Gastroesophageal sphincter (tissue), 4 donors: ENCODE results near the gene PRPSAP1. TPM values are rescaled to one million over a fixed set of nuclear protein-coding genes. Genes with fewer than 3 reads are reported as not detected.
"Not testable (repeated sequence)": the region's sequence is repeated elsewhere in the genome, so short reads cannot be mapped to it uniquely, and the experiment has no call there.

Experiments
- ATAC-seq: fragments of 150-250 bp; one replicate; pipeline ENCODE4 v1.9.1; 2016; ENCODE audit warnings: mild to moderate bottlenecking, moderate library complexity
- H3K27ac ChIP-seq, 4 donors: fragments of 200-600 bp; sonication (generic) in 3 of 4; 1 replicate in 3 of 4; 2 replicates in 1 of 4; pipeline ENCODE4 v1.5.1; 2016 to 2019
- H3K27me3 ChIP-seq: fragments of 200-600 bp; sonication (generic); one replicate; pipeline ENCODE4 v1.5.1; 2019
- H3K36me3 ChIP-seq, 2 donors: fragments of 200-600 bp; sonication (generic); one replicate each; pipeline ENCODE4 v1.5.1; 2019; ENCODE audit warnings: control low read depth in 1 of 2
- H3K4me1 ChIP-seq, 3 donors: fragments of 200-600 bp; sonication (generic); 1 replicate in 2 of 3; 2 replicates in 1 of 3; pipeline ENCODE4 v1.5.1; 2016 to 2019; ENCODE audit warnings: control low read depth in 2 of 3
- H3K4me3 ChIP-seq, 2 donors: fragments of 200-600 bp; sonication (generic); one replicate each; pipeline ENCODE4 v1.5.1; 2019; ENCODE audit warnings: mild to moderate bottlenecking in 1 of 2, moderate library complexity in 1 of 2
- H3K9me3 ChIP-seq, 3 donors: fragments of 200-600 bp; sonication (generic); one replicate each; pipeline ENCODE4 v1.5.1; 2017 to 2019; ENCODE audit warnings: control low read depth in 2 of 3
- CTCF ChIP-seq, 4 experiments: fragments of 200-600 bp in 2 of 4; fragments of 450-650 bp in 2 of 4; sonication (generic) in 1 of 4; IDR thresholded peaks; one replicate each; pipeline ENCODE4 v1.5.1; 2017 to 2019; ENCODE audit warnings: antibody characterized with exemption in 4 of 4, mild to moderate bottlenecking in 2 of 4, moderate library complexity in 2 of 4
- EP300 ChIP-seq: sonication (generic); formaldehyde crosslinking; IDR thresholded peaks from one replicate; pipeline ENCODE4 v1.6.1; 2017; ENCODE audit warnings: antibody characterized with exemption, mild to moderate bottlenecking
- POLR2A ChIP-seq, 2 donors: fragments of 450-650 bp; IDR thresholded peaks; one replicate each; pipeline ENCODE4 v1.6.1; 2017; ENCODE audit warnings: antibody characterized with exemption in 2 of 2, mild to moderate bottlenecking in 2 of 2, moderate library complexity in 1 of 2
- POLR2AphosphoS5 ChIP-seq: sonication (generic); formaldehyde crosslinking; IDR thresholded peaks from one replicate; pipeline ENCODE4 v1.6.1; 2017; ENCODE audit warnings: antibody characterized with exemption
- WGBS, 2 donors: methylation state at CpG; one replicate each; pipeline ENCODE4 v1.1.5; 2018; ENCODE audit warnings: low coverage in 1 of 2; 5-methylcytosine and 5-hydroxymethylcytosine counted together
- total RNA-seq, 4 donors: library from RNA; depleted of rRNA; stranded (reverse); fragments of >200 nt; gene quantifications; one replicate each; pipeline ENCODE4 v1.1.0, GENCODE V29; 2016

PRPSAP1 gene
- total RNA-seq, 4 donors from 2014 or later = 44.7 to 48.5 (median 46.6) TPM

- peaks cover 0 to 20% of the 10 kb centered on the region in 2 donors for H3K36me3 ChIP-seq
- TF ChIP-seq CTCF (IDR thresholded peaks at IDR 0.05) = no peak
- no peak for TF ChIP-seq POLR2AphosphoS5
- TF ChIP-seq POLR2A (IDR thresholded peaks at IDR 0.05) = no peak
- TF ChIP-seq EP300 = no peak
- H3K4me1 ChIP-seq = peaks cover 0 to 27% (median 4%) of the 10 kb centered on the region in 3 donors
- no peaks in the 10 kb centered on the region for H3K9me3 ChIP-seq
- 73 to 76% methylated on average over 8 to 9 of the region's 9 CpGs for WGBS, 2 donors
- no peak for ATAC-seq
- no peaks in the 10 kb centered on the region for H3K27me3 ChIP-seq
- H3K27ac ChIP-seq = no peak overlapping the region
- H3K4me3 ChIP-seq = no peak overlapping the region
Observed at GRCh38 chr17:76351526-76352071, 2.1 kb downstream of the PRPSAP1 start.

- 85 to 96% methylated on average over 3 to 5 of the region's 5 CpGs for WGBS, 2 donors
- TF ChIP-seq POLR2AphosphoS5 = no peak
- no peak for TF ChIP-seq CTCF (IDR thresholded peaks at IDR 0.05)
- no peak for TF ChIP-seq EP300
- TF ChIP-seq POLR2A (IDR thresholded peaks at IDR 0.05) = no peak
- Histone ChIP-seq H3K27me3 (no peaks in the 10 kb centered on the region), H3K27ac (no peak overlapping the region), H3K36me3 (peaks cover 0 to 31% of the 10 kb centered on the region in 2 donors), H3K4me3 (no peak overlapping the region), H3K4me1 (peaks cover 0 to 27% (median 4%) of the 10 kb centered on the region in 3 donors), H3K9me3 (no peaks in the 10 kb centered on the region)
- ATAC-seq = no peak
Observed at GRCh38 chr17:76350463-76350862, 3.3 kb downstream of the PRPSAP1 start.

- WGBS, 2 donors = 84% methylated on average over 5 of the region's 11 CpGs; no CpG with 5 or more reads in 1 of the 2 donors
- not testable (repeated sequence) for H3K27ac ChIP-seq, ATAC-seq, H3K4me3 ChIP-seq, H3K27me3 ChIP-seq, H3K4me1 ChIP-seq, H3K9me3 ChIP-seq
- H3K36me3 ChIP-seq = peaks cover 0 to 65% of the 10 kb centered on the region in 2 donors
Observed at GRCh38 chr17:76346936-76347335, 6.8 kb downstream of the PRPSAP1 start.

GRCh38 chr17:76345377-76345974 lies 8.2 kb downstream of the PRPSAP1 start:
- Histone ChIP-seq H3K36me3 (peaks cover 0 to 73% of the 10 kb centered on the region in 2 donors), H3K9me3 (no peaks in the 10 kb centered on the region), H3K4me3 (no peak overlapping the region), H3K27me3 (no peaks in the 10 kb centered on the region), H3K27ac (no peak overlapping the region), H3K4me1 (no peaks in the 10 kb centered on the region)
- WGBS, 2 donors = 84 to 87% methylated on average over 13 to 14 of the region's 14 CpGs
- TF ChIP-seq POLR2AphosphoS5 (no peak), EP300 (no peak), POLR2A (IDR thresholded peaks at IDR 0.05) (no peak), CTCF (IDR thresholded peaks at IDR 0.05) (no peak)
- ATAC-seq = no peak

- no peak overlapping the region for H3K27ac ChIP-seq
- no peak overlapping the region for H3K4me3 ChIP-seq
- H3K4me1 ChIP-seq = peaks cover 0 to 12% (median under 1%) of the 10 kb centered on the region in 3 donors
- H3K27me3 ChIP-seq = no peaks in the 10 kb centered on the region
- ATAC-seq = no peak
- TF ChIP-seq CTCF (IDR thresholded peaks at IDR 0.05) (no peak), POLR2AphosphoS5 (no peak), POLR2A (IDR thresholded peaks at IDR 0.05) (no peak), EP300 (no peak)
- no peaks in the 10 kb centered on the region for H3K9me3 ChIP-seq
- peaks cover 0 to 68% of the 10 kb centered on the region in 2 donors for H3K36me3 ChIP-seq
- 94% methylated on average over 7 of the region's 7 CpGs; no CpG with 5 or more reads in 1 of the 2 donors for WGBS, 2 donors
Observed at GRCh38 chr17:76343106-76343505, 10.6 kb downstream of the PRPSAP1 start.
